Activated CD8-positive, alpha-beta T cell treated with anti-CD3 and anti-CD28 coated beads, Interleukin-2, amount 10 ng/mL, durations not matched to agents 7 days and 5 days (primary cell): ENCODE measurements around the gene ZCCHC14. TPM values are rescaled to one million over a fixed set of nuclear protein-coding genes. Genes with fewer than 3 reads are reported as not detected.
A peak's percentile ranks its signal among the peaks of the same experiment; 100 is the strongest.
"Not testable (repeated sequence)": the region's sequence is repeated elsewhere in the genome, so short reads cannot be mapped to it uniquely, and the experiment has no call there.

Experiments used
- ATAC-seq: fragments of 150-1000 bp; cut with Tn5 transposase; one replicate; pipeline ENCODE4 v1.10.0; 2021; ENCODE audit warnings: moderate library complexity
- CTCF ChIA-PET: fragments of 350-600 bp; sonication (Branson Sonifier 250); formaldehyde crosslinking; loops from one replicate; lab custom pipeline; 2021; ENCODE audit warnings: antibody characterized with exemption; lab: Charles Lee
- POLR2A ChIA-PET: fragments of 350-600 bp; sonication (Branson Sonifier 250); formaldehyde crosslinking; loops from one replicate; lab custom pipeline; 2021; ENCODE audit warnings: antibody characterized with exemption; lab: Charles Lee
- DNase-seq: peaks from one replicate; pipeline ENCODE4 v3.0.0-alpha.2; 2020
- H3K27ac Mint-ChIP-seq: one replicate; pipeline ENCODE4 v1.8.0; 2021; ENCODE audit warnings: mild to moderate bottlenecking, mixed read lengths
- H3K27me3 Mint-ChIP-seq: one replicate; pipeline ENCODE4 v1.8.0; 2021; ENCODE audit warnings: low read depth, mixed read lengths
- H3K36me3 Mint-ChIP-seq: one replicate; pipeline ENCODE4 v1.8.0; 2021; ENCODE audit warnings: low read depth, mixed read lengths
- H3K4me1 Mint-ChIP-seq: one replicate; pipeline ENCODE4 v1.8.0; 2021; ENCODE audit warnings: low read depth, mixed read lengths
- H3K4me3 Mint-ChIP-seq: one replicate; pipeline ENCODE4 v1.8.0; 2021; ENCODE audit warnings: mild to moderate bottlenecking, mixed read lengths
- H3K9me3 Mint-ChIP-seq: one replicate; pipeline ENCODE4 v1.8.0; 2022; ENCODE audit warnings: mixed read lengths; ENCODE audit not compliant: insufficient read depth
- total RNA-seq, 2 experiments: library from RNA; stranded (reverse); gene quantifications; one replicate each; pipeline ENCODE4 v1.2.3, GENCODE V29; 2021

ZCCHC14 gene
- total RNA-seq, 2 experiments from 2014 or later: 2.6 to 2.7 TPM

- CTCF ChIA-PET: interaction anchor here (0.8 to 1.7 kb wide), 4 partner anchors 8 to 247 kb away, joined by 3 to 10 read pairs (median 4); partner anchors contain the start of gene C16orf95
- H3K27me3 Mint-ChIP-seq: no peaks in the 10 kb centered on the region
- peaks cover 54% of the 10 kb centered on the region for H3K4me1 Mint-ChIP-seq
Observed at GRCh38 chr16:87389245-87389644, 103.6 kb downstream of the ZCCHC14 start.

GRCh38 chr16:87388818-87389134 is 104.0 kb downstream of the ZCCHC14 start:
- Mint-ChIP-seq H3K27me3 (peaks cover 2% of the 10 kb centered on the region), H3K9me3 (no peaks in the 10 kb centered on the region), H3K27ac (peak overlapping the region; percentile 91), H3K36me3 (peaks cover 7% of the 10 kb centered on the region), H3K4me3 (peak overlapping the region; percentile 56), H3K4me1 (peaks cover 49% of the 10 kb centered on the region)
- DNase-seq (no peak), ATAC-seq (no peak)
- CTCF ChIA-PET: interaction anchor here (1.0 to 1.7 kb wide), 7 partner anchors 10 to 1072 kb away, joined by 3 to 10 read pairs (median 3); partner anchors contain the start of gene C16orf95
- POLR2A ChIA-PET: interaction anchor here (0.7 to 2.3 kb wide), 2 partner anchors 10 to 72 kb away, joined by 3 to 13 read pairs; partner anchors contain the start of gene C16orf95

More at GRCh38 chr16:87389245-87389644, 103.6 kb downstream of the ZCCHC14 start:
- Mint-ChIP-seq H3K36me3 (peaks cover 7% of the 10 kb centered on the region), H3K27ac (peak overlapping the region; percentile 69), H3K4me3 (no peak overlapping the region), H3K9me3 (no peaks in the 10 kb centered on the region)
- POLR2A ChIA-PET: no interaction called here
- ATAC-seq: no peak
- no peak for DNase-seq

- POLR2A ChIA-PET: interaction anchor here (0.7 to 2.3 kb wide), 3 partner anchors 10 to 73 kb away, joined by 3 to 13 read pairs (median 3); partner anchors contain the start of gene C16orf95
Observed at GRCh38 chr16:87387942-87388817, 104.6 kb downstream of the ZCCHC14 start.

GRCh38 chr16:87384875-87385167 is 108.0 kb downstream of the ZCCHC14 start:
- not testable (repeated sequence) for H3K36me3 Mint-ChIP-seq, H3K27me3 Mint-ChIP-seq, H3K9me3 Mint-ChIP-seq, ATAC-seq, DNase-seq
- H3K4me1 Mint-ChIP-seq: peaks cover 60% of the 10 kb centered on the region
- H3K4me3 Mint-ChIP-seq: peak overlapping the region; percentile 89
- CTCF ChIA-PET: interaction anchor here (0.8 to 5.0 kb wide), 3 partner anchors 8 to 67 kb away, joined by 3 to 25 read pairs (median 15); partner anchors contain the start of gene C16orf95
- POLR2A ChIA-PET: interaction anchor here (3.1 to 3.6 kb wide), 2 partner anchors 9 to 66 kb away, joined by 13 to 37 read pairs; partner anchors contain the start of gene MAP1LC3B
- H3K27ac Mint-ChIP-seq: peak overlapping the region; percentile 97

More at GRCh38 chr16:87387942-87388817, 104.6 kb downstream of the ZCCHC14 start:
- H3K36me3 Mint-ChIP-seq: peaks cover 3% of the 10 kb centered on the region
- H3K4me3 Mint-ChIP-seq: peak overlapping the region; percentile 56
- H3K27me3 Mint-ChIP-seq: peaks cover 2% of the 10 kb centered on the region
- ATAC-seq (peak; percentile 66), DNase-seq (peak; percentile 94)
- peak overlapping the region; percentile 91 for H3K27ac Mint-ChIP-seq
- no peaks in the 10 kb centered on the region for H3K9me3 Mint-ChIP-seq
- H3K4me1 Mint-ChIP-seq: peaks cover 43% of the 10 kb centered on the region
- CTCF ChIA-PET: interaction anchor here (0.8 to 1.7 kb wide), 8 partner anchors 10 to 1072 kb away, joined by 3 to 10 read pairs (median 3); partner anchors contain the start of gene C16orf95

DNA sequence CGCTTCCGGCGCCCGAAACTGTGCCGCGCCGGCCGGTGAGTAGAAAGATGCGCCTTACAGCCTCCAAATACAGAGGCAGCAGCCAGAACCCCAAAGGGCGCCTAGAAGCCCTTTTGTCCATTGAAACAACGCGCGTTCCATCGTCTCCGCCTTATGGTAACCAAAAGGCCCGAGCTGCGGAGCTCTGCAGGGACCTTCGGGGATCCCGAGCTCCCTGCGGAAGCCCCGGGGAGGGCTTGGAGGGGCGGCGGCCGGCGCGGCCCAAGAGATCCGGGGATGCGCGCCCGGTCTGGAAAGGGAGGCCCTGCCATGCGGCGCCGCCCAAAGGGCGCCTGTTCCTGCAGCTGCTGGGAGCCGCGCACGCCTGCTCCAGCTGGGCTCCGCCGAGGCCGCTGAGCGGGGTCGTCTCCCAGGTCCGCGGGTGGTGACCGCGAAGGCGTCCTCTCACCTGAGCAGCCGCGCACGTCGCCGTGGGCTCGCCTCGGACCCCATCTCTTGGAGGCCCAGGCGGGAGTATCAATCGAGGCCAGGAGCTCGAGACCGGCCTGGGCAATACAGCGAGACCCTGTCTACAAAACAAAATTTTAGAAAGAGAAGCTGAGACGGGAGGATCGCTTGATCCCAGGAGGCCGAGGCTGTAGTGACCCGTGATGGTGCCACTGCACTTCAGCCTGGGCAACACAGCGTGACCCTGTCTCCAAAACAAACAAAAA is 108.5 kb downstream of the ZCCHC14 start:
- POLR2A ChIA-PET: interaction anchor here (1.0 to 3.6 kb wide), 5 partner anchors 9 to 67 kb away, joined by 3 to 37 read pairs (median 13); partner anchors contain the start of genes C16orf95 and MAP1LC3B
- CTCF ChIA-PET: interaction anchor here (0.8 to 5.0 kb wide), 5 partner anchors 9 to 252 kb away, joined by 3 to 25 read pairs (median 4); partner anchors contain the start of gene C16orf95
- Mint-ChIP-seq H3K27ac (peak overlapping the region; percentile 97), H3K4me3 (peak overlapping the region; percentile 89), H3K9me3 (no peaks in the 10 kb centered on the region), H3K36me3 (peaks cover 6% of the 10 kb centered on the region), H3K4me1 (peaks cover 55% of the 10 kb centered on the region), H3K27me3 (peaks cover 2% of the 10 kb centered on the region)
- ATAC-seq: peak; percentile 18
- DNase-seq: no peak

DNA sequence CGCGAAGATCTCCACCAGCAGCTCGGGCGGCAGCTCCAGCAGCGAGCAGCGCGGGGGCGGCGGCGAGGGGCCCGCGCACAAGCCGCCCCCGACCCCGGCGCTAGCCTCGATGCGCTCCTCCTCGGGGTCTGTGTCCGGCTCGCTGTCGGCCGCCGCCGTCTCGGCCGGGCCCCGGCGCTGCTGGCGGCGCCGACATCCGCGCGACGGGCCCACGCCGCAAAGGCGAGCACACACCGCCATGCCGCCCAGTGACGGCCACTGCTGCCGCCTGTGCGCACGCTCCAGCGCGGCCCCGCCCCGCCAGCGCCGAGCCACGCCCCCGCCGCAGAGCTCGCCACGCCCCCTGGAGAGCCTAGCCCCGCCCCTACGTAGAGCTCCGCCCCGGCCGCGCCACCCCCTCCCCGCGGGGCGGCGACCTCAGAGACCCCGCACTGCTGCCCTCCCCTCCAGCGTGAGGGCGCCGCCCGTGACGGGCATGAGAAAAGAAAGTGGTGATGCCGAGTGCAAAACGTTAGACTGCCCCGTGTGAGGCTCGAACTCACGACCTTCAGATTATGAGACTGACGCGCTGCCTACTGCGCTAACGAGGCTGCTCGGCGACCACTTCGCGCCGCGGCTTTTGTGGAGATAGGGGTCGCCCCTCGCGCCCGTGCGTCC is 109.2 kb downstream of the ZCCHC14 start, which contains the start of gene FBXO31:
FBXO31 (minus strand) TSS at position 272 of the 657 bp plus-strand sequence; CDS start at position 240, 32 bp downstream.
- peaks cover 11% of the 10 kb centered on the region for H3K36me3 Mint-ChIP-seq
- peaks cover 49% of the 10 kb centered on the region for H3K4me1 Mint-ChIP-seq
- peaks cover 2% of the 10 kb centered on the region for H3K27me3 Mint-ChIP-seq
- ATAC-seq: peak; percentile 72
- peak; percentile 90 for DNase-seq
- CTCF ChIA-PET: interaction anchor here (1.1 to 5.0 kb wide), 4 partner anchors 11 to 253 kb away, joined by 3 to 25 read pairs (median 10); partner anchors contain the start of gene C16orf95
- peak within 1 kb of the TSS; percentile 89 for H3K4me3 Mint-ChIP-seq
- peak within 1 kb of the TSS; percentile 97 for H3K27ac Mint-ChIP-seq
- H3K9me3 Mint-ChIP-seq: no peaks in the 10 kb centered on the region
- POLR2A ChIA-PET: interaction anchor here (0.5 to 3.6 kb wide), 9 partner anchors 10 to 103 kb away, joined by 3 to 37 read pairs (median 3); partner anchors contain the start of genes C16orf95 and MAP1LC3B

DNA sequence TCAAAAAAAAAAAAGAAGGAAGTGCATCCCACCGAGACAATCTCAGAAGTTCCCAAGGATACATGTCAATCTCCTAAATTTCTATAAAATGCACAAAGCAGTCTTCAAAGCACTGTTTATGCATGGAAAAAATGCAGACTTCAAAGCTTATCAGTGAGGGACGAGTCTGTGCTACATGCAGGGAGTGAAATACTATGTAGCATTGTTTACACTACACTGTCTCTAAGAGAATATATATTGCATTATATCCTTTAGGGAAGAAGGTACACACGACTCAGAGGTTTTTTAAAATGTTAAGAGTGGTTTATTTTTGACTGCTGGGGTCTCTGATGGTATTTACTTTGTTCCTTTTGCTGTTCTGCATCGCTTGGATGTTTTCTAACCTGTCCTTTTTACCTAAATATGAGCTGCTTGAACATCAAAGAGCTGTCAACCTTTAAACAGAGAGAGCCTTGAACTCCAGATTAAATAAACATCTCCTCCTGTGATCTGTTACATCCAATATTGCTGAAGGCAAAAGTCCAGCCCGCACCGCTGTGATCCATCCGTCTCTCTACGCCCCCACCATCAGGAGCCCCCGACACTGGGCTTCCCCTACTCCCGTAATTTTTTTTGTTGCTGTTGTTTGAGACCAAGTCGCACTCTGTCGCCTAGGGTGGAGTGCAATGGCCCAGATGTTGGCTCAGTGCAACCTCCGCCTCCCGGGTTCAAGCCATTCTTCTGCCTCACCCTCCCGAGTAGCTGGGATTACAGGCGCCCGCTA is 110.6 kb downstream of the ZCCHC14 start:
- peak overlapping the region; percentile 92 for H3K27ac Mint-ChIP-seq
- no peak for ATAC-seq
- H3K4me3 Mint-ChIP-seq: peak overlapping the region; percentile 87
- H3K27me3 Mint-ChIP-seq: peaks cover 2% of the 10 kb centered on the region
- no peaks in the 10 kb centered on the region for H3K9me3 Mint-ChIP-seq
- peaks cover 35% of the 10 kb centered on the region for H3K4me1 Mint-ChIP-seq
- peaks cover 14% of the 10 kb centered on the region for H3K36me3 Mint-ChIP-seq
- CTCF ChIA-PET: interaction anchor here (0.6 to 5.0 kb wide), 3 partner anchors 58 to 819 kb away, joined by 3 to 25 read pairs (median 8); partner anchors contain the start of gene C16orf95
- POLR2A ChIA-PET: interaction anchor here (0.9 to 3.6 kb wide), 5 partner anchors 8 to 104 kb away, joined by 3 to 37 read pairs (median 13); partner anchors contain the start of genes C16orf95 and MAP1LC3B
- no peak for DNase-seq

DNA sequence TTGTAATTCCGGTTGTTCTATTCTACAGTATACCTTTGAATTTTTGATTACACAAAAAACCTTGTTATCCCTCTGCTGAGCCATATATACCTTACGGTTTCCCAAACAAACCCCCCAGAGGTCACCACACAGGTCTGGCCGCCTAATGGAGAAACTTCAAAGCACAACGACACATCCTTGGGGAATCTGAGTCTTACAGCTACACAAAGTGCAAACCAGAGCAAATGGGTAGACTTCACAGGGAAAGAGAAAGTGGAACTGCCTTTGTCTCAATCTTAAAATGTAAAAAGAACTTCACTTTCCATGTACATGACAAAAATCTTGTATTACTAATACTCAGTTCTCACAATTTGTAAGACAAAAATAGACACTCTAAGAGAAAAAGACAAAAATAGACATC is 111.9 kb downstream of the ZCCHC14 start:
- CTCF ChIA-PET: interaction anchor here (1.0 to 5.0 kb wide), 5 partner anchors 9 to 255 kb away, joined by 3 to 25 read pairs (median 4); partner anchors contain the start of gene C16orf95
- POLR2A ChIA-PET: interaction anchor here (0.8 kb wide), 1 partner anchor 64 kb away, joined by 3 read pairs; the partner anchor contains the start of gene C16orf95
- peak overlapping the region; percentile 87 for H3K4me3 Mint-ChIP-seq
- peak overlapping the region; percentile 82 for H3K27ac Mint-ChIP-seq
- ATAC-seq (no peak), DNase-seq (no peak)
- peaks cover 37% of the 10 kb centered on the region for H3K4me1 Mint-ChIP-seq
- peaks cover 16% of the 10 kb centered on the region for H3K36me3 Mint-ChIP-seq
- peaks cover 2% of the 10 kb centered on the region for H3K27me3 Mint-ChIP-seq
- H3K9me3 Mint-ChIP-seq: no peaks in the 10 kb centered on the region

- DNase-seq: no peak
- ChIA-PET CTCF (interaction anchor here (1.0 to 5.0 kb wide), 5 partner anchors 9 to 256 kb away, joined by 3 to 25 read pairs (median 4); partner anchors contain the start of gene C16orf95), POLR2A (interaction anchor here (0.8 kb wide), 1 partner anchor 63 kb away, joined by 3 read pairs; the partner anchor contains the start of gene C16orf95)
- ATAC-seq: no peak
- Mint-ChIP-seq H3K4me3 (peak overlapping the region; percentile 87), H3K27ac (peak overlapping the region; percentile 82), H3K27me3 (peaks cover 2% of the 10 kb centered on the region), H3K36me3 (peaks cover 19% of the 10 kb centered on the region), H3K9me3 (no peaks in the 10 kb centered on the region), H3K4me1 (peaks cover 41% of the 10 kb centered on the region)
Observed at GRCh38 chr16:87380403-87380802, 112.4 kb downstream of the ZCCHC14 start.
